PC-9 (cell line): Measurements from ENCODE around the gene ABCD2. TPM values are rescaled to one million over a fixed set of nuclear protein-coding genes. Genes with fewer than 3 reads are reported as not detected.

Source experiments
- BruUV-seq: library from RNA; stranded (reverse); fragments of 400-500 nt; replicated peaks from 2 replicates; lab custom pipeline; 2021; lab: Mats Ljungman, UMichigan
- CTCF ChIA-PET: fragments of 300-600 bp; sonication (Branson Sonifier 250); formaldehyde crosslinking; loops from one replicate; lab custom pipeline; 2022; ENCODE audit warnings: antibody characterized with exemption; lab: Charles Lee
- POLR2A ChIA-PET: fragments of 300-600 bp; sonication (Branson Sonifier 250); formaldehyde crosslinking; loops from one replicate; lab custom pipeline; 2022; ENCODE audit warnings: antibody characterized with exemption; ENCODE audit not compliant: unreplicated experiment; lab: Charles Lee
- DNase-seq, 2 experiments: peaks; one replicate each; pipeline versions ENCODE4 v3.0.0 to v3.0.0-alpha.2; 2015 to 2022; ENCODE audit warnings: mixed read lengths in 1 of 2
- H2AFZ ChIP-seq: fragments of 200-600 bp; sonication (generic); 2 replicates; pipeline ENCODE4 v1.8.1; 2017; ENCODE audit warnings: antibody characterized with exemption
- H3F3A ChIP-seq: fragments of 200-600 bp; sonication (generic); 2 replicates; pipeline ENCODE4 v1.8.1; 2017; ENCODE audit warnings: antibody characterized with exemption, mild to moderate bottlenecking, low read depth; ENCODE audit not compliant: insufficient read depth
- H3K27ac ChIP-seq: fragments of 200-600 bp; sonication (generic); 2 replicates; pipeline ENCODE4 v1.6.1; 2016; ENCODE audit warnings: mixed run types
- H3K27me3 ChIP-seq: fragments of 200-600 bp; sonication (generic); 2 replicates; pipeline ENCODE4 v1.6.1; 2016; ENCODE audit warnings: low read depth, mixed run types; ENCODE audit not compliant: insufficient read depth
- H3K36me3 ChIP-seq: fragments of 200-600 bp; sonication (generic); 2 replicates; pipeline ENCODE4 v1.6.1; 2016; ENCODE audit warnings: low read depth, mixed run types
- H3K4me1 ChIP-seq: fragments of 200-600 bp; sonication (generic); replicated peaks from 2 replicates; pipeline ENCODE4 v1.6.1; 2016; ENCODE audit warnings: mixed run types; ENCODE audit not compliant: insufficient read depth
- H3K4me2 ChIP-seq: fragments of 200-600 bp; sonication (generic); 2 replicates; pipeline ENCODE4 v1.6.1; 2017; ENCODE audit warnings: mixed run types
- H3K4me3 ChIP-seq: fragments of 200-600 bp; sonication (generic); 2 replicates; pipeline ENCODE4 v1.6.1; 2016; ENCODE audit warnings: mixed run types
- H3K79me2 ChIP-seq: fragments of 200-600 bp; sonication (generic); 2 replicates; pipeline ENCODE4 v1.6.1; 2017; ENCODE audit warnings: low read depth, mixed run types
- H3K9me2 ChIP-seq: fragments of 200-600 bp; sonication (generic); 2 replicates; pipeline ENCODE4 v1.8.1; 2017; ENCODE audit warnings: mild to moderate bottlenecking; ENCODE audit not compliant: insufficient read depth
- H3K9me3 ChIP-seq: fragments of 200-600 bp; sonication (generic); 2 replicates; pipeline ENCODE4 v1.8.1; 2016; ENCODE audit warnings: low read depth; ENCODE audit not compliant: insufficient read depth
- H4K20me1 ChIP-seq: fragments of 200-600 bp; sonication (generic); 2 replicates; pipeline ENCODE4 v1.8.1; 2017; ENCODE audit not compliant: insufficient read depth
- EZH2 ChIP-seq: fragments of 200-600 bp; sonication (generic); IDR thresholded peaks from 2 replicates; pipeline ENCODE4 v1.8.0; 2017; ENCODE audit warnings: antibody characterized with exemption, low read depth
- intact Hi-C: fragments of 100-400 bp; cut with micrococcal nuclease; formaldehyde crosslinking; loops from one replicate; pipeline ENCODE4 v1.10.0; 2022; ENCODE audit not compliant: unreplicated experiment
- total RNA-seq: library from RNA; stranded (reverse); gene quantifications from 2 replicates; pipeline ENCODE4 v1.2.3, GENCODE V29; 2021
- TF ChIP-seq, protein P1 (sequence below): fragments of 200-600 bp; sonication (generic); conservative IDR thresholded peaks from 2 replicates; pipeline ENCODE4 v1.6.1; 2017; ENCODE audit warnings: mixed run types, antibody characterized with exemption, mild to moderate bottlenecking, moderate library complexity

The ABCD2 gene
- total RNA-seq, 1 experiment from 2014 or later: not detected

DNA sequence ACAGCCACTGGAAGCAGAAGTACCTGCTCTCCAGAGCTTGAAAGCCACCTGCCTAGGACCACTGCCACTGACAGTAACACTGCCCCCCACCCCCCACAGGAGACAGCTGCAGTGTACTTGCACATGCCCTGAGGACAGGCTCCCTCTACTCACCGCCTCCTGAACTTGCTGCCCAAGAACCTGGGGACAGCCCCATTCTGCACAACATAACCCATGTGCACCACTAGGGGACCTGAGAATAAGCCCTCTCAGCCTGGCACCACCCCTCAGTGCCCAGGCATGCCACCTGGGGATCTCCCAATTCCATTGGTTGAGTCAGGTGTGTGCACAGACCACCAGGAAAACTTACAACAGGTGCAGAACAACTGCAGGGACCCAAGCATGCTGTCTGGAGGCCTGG is 109.6 kb downstream of the ABCD2 start:
- no peaks in the 10 kb centered on the region for H3K36me3 ChIP-seq
- H3K9me3 ChIP-seq: no peaks in the 10 kb centered on the region
- DNase-seq: no peak
- BruUV-seq: no TSS peak
- H3K4me1 ChIP-seq: 0 out of 2 replicates have a peak, but pooled peaks cover 2% of the 10 kb centered on the region
- H2AFZ ChIP-seq: no peak overlapping the region
- TF ChIP-seq EZH2: no peak
- TF ChIP-seq, protein P1, sequence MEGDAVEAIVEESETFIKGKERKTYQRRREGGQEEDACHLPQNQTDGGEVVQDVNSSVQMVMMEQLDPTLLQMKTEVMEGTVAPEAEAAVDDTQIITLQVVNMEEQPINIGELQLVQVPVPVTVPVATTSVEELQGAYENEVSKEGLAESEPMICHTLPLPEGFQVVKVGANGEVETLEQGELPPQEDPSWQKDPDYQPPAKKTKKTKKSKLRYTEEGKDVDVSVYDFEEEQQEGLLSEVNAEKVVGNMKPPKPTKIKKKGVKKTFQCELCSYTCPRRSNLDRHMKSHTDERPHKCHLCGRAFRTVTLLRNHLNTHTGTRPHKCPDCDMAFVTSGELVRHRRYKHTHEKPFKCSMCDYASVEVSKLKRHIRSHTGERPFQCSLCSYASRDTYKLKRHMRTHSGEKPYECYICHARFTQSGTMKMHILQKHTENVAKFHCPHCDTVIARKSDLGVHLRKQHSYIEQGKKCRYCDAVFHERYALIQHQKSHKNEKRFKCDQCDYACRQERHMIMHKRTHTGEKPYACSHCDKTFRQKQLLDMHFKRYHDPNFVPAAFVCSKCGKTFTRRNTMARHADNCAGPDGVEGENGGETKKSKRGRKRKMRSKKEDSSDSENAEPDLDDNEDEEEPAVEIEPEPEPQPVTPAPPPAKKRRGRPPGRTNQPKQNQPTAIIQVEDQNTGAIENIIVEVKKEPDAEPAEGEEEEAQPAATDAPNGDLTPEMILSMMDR: no peak
- H3K79me2 ChIP-seq: no peaks in the 10 kb centered on the region
- no peaks in the 10 kb centered on the region for H3K27me3 ChIP-seq
- CTCF ChIA-PET: no interaction called here
- H3K4me3 ChIP-seq: no peak overlapping the region
- H3K9me2 ChIP-seq: no peaks in the 10 kb centered on the region
- H3K27ac ChIP-seq: no peak overlapping the region
- no peaks in the 10 kb centered on the region for H3F3A ChIP-seq
- intact Hi-C loops: no loop called here
- H4K20me1 ChIP-seq: no peaks in the 10 kb centered on the region
- POLR2A ChIA-PET: no interaction called here
- no peak overlapping the region for H3K4me2 ChIP-seq

DNA sequence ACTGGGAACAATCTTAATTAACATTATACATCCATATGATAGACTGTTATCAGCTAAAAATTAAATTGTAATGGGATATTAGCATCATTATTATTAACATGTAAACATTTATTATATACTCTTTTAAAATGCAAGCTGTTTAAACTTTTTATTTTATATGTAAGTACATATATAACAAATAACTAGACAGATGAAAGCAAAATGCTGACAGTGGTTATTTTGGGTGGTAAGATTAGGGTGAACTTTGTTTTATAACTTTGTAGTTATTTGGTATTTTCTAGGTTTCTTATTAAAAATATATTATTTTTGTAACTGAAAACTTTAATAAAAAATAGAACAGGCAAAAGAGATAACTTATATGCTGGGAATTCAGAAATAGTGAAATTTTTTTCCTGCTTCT is 114.0 kb downstream of the ABCD2 start:
- Histone ChIP-seq H3K9me2 (no peaks in the 10 kb centered on the region), H3F3A (no peaks in the 10 kb centered on the region), H3K27me3 (no peaks in the 10 kb centered on the region), H3K79me2 (no peaks in the 10 kb centered on the region), H3K4me2 (0 out of 2 replicates have a peak overlapping the region, but pooled peaks have one; percentile 2), H3K4me3 (no peak overlapping the region), H3K9me3 (no peaks in the 10 kb centered on the region), H3K27ac (no peak overlapping the region), H4K20me1 (no peaks in the 10 kb centered on the region), H2AFZ (no peak overlapping the region), H3K36me3 (no peaks in the 10 kb centered on the region), H3K4me1 (peaks cover 15% of the 10 kb centered on the region)
- CTCF ChIA-PET: no interaction called here
- TF ChIP-seq, protein P1: no peak
- TF ChIP-seq EZH2: no peak
- DNase-seq: no peak
- POLR2A ChIA-PET: no interaction called here
- BruUV-seq: no TSS peak
- intact Hi-C loops: no loop called here

DNA sequence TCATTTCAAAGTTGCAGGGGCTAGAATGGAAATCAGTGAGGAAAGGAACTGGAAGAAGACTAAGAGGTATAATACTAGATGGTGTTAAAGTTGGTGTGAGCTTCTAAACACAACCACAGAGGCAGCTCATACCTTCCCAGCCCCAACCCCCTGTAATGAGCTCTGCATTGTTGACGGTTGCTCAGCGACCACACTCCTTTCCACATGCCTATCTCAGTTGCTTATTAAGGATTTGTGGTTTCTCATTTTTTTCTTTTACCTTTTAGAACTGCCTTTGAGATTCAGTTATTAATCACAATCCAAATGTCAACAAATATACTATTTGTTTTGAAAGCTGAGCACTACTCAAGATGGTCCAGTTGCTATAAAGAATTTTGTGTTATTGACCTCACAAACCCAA is 114.6 kb downstream of the ABCD2 start:
- ChIA-PET POLR2A (no interaction called here), CTCF (no interaction called here)
- Histone ChIP-seq H3K27ac (no peak overlapping the region), H3K9me3 (no peaks in the 10 kb centered on the region), H3K36me3 (no peaks in the 10 kb centered on the region), H3F3A (no peaks in the 10 kb centered on the region), H3K9me2 (no peaks in the 10 kb centered on the region), H3K27me3 (no peaks in the 10 kb centered on the region), H3K4me1 (peaks cover 15% of the 10 kb centered on the region), H3K4me3 (no peak overlapping the region), H2AFZ (no peak overlapping the region; the same call in 1 of the 2 replicates), H3K79me2 (no peaks in the 10 kb centered on the region), H4K20me1 (no peaks in the 10 kb centered on the region), H3K4me2 (0 out of 2 replicates have a peak overlapping the region, but pooled peaks have one; percentile 2)
- peak; percentile 18 to 71 for DNase-seq
- TF ChIP-seq, protein P1: no peak
- TF ChIP-seq EZH2: no peak
- intact Hi-C loops: no loop called here
- BruUV-seq: no TSS peak
